ENCODE data around the gene PRKN. TPM values are rescaled to one million over a fixed set of nuclear protein-coding genes. Genes with fewer than 3 reads are reported as not detected.

The PRKN gene
- total RNA-seq, 1 donor from 2014 or later, result 2.6 TPM

DNA sequence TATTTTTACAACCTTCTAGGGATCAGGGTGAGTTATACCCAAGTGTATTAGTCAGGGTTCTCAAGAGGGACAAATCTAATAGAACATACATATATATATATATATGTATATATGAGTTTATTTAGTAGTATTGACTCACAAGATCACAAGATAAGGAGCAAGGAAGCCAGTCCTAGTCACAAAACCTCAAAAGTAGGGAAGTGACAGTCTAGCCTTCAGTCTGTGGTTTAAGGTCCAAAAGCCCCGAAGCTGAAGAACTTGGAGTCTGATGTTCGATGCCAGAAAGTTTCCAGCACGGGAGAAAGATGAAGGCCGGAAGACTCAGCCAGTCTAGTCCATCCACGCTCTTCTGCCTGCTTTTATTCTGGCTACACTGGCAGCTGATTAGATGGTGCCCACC lies 821.0 kb downstream of the PRKN start:
- DNase-seq (ENCODE audit: low spot score in 2 of 2), result no peak
- Histone ChIP-seq H3K9me3 (no peaks in the 10 kb centered on the region), H3K4me3 (no peak overlapping the region), H3K27me3 (no peaks in the 10 kb centered on the region), H3K4me1 (no peaks in the 10 kb centered on the region), H3K27ac (no peak overlapping the region), H3K36me3 (no peaks in the 10 kb centered on the region)
- no peak for TF ChIP-seq CTCF (IDR thresholded peaks at IDR 0.05)
- intact Hi-C loops (cut with DNase I), result no loop called here

- H3K4me3 ChIP-seq, result no peak overlapping the region
- H3K27ac ChIP-seq, result no peak overlapping the region
- no peaks in the 10 kb centered on the region for H3K27me3 ChIP-seq
- DNase-seq (ENCODE audit: low spot score in 2 of 2), result no peak
- H3K4me1 ChIP-seq, result no peaks in the 10 kb centered on the region
- H3K9me3 ChIP-seq, result no peaks in the 10 kb centered on the region
- H3K36me3 ChIP-seq, result no peaks in the 10 kb centered on the region
- TF ChIP-seq CTCF (IDR thresholded peaks at IDR 0.05), result no peak
- intact Hi-C loops (cut with DNase I), result no loop called here
Measured at GRCh38 chr6:161903584-161904212, 823.9 kb downstream of the PRKN start.

GRCh38 chr6:161901740-161902426 lies 825.7 kb downstream of the PRKN start:
- Histone ChIP-seq H3K4me1 (no peaks in the 10 kb centered on the region), H3K27me3 (no peaks in the 10 kb centered on the region), H3K27ac (no peak overlapping the region), H3K4me3 (no peak overlapping the region), H3K9me3 (no peaks in the 10 kb centered on the region), H3K36me3 (no peaks in the 10 kb centered on the region)
- no peak for DNase-seq (ENCODE audit: low spot score in 2 of 2)
- TF ChIP-seq CTCF (IDR thresholded peaks at IDR 0.05), result no peak
- intact Hi-C loops (cut with DNase I), result no loop called here

- H3K27me3 ChIP-seq, result no peaks in the 10 kb centered on the region
- TF ChIP-seq CTCF (IDR thresholded peaks at IDR 0.05), result no peak
- no peaks in the 10 kb centered on the region for H3K9me3 ChIP-seq
- no peaks in the 10 kb centered on the region for H3K36me3 ChIP-seq
- no peak overlapping the region for H3K27ac ChIP-seq
- no peaks in the 10 kb centered on the region for H3K4me1 ChIP-seq
- DNase-seq (ENCODE audit: low spot score in 2 of 2), result no peak
- H3K4me3 ChIP-seq, result no peak overlapping the region
- intact Hi-C loops (cut with DNase I), result no loop called here
Measured at GRCh38 chr6:161894436-161894835, 833.1 kb downstream of the PRKN start.

GRCh38 chr6:161891542-161891941 lies 836.0 kb downstream of the PRKN start:
- intact Hi-C loops (cut with DNase I), result no loop called here
- Histone ChIP-seq H3K9me3 (no peaks in the 10 kb centered on the region), H3K27me3 (no peaks in the 10 kb centered on the region), H3K27ac (no peak overlapping the region), H3K4me1 (no peaks in the 10 kb centered on the region), H3K4me3 (no peak overlapping the region), H3K36me3 (no peaks in the 10 kb centered on the region)
- TF ChIP-seq CTCF (IDR thresholded peaks at IDR 0.05), result no peak
- DNase-seq (ENCODE audit: low spot score in 2 of 2), result no peak
